GM10847 (cell line): ENCODE measurements around the gene UCHL5.

ENCODE experiments used
- POLR2A ChIP-seq: IDR thresholded peaks from 2 replicates; pipeline ENCODE4 v1.6.1; 2011; ENCODE audit not compliant: insufficient read length; ENCODE audit errors: extremely low read depth

Gene UCHL5

GRCh38 chr1:193077991-193078390, 18.8 kb upstream of the UCHL5 start:
- TF ChIP-seq POLR2A: no peak

DNA sequence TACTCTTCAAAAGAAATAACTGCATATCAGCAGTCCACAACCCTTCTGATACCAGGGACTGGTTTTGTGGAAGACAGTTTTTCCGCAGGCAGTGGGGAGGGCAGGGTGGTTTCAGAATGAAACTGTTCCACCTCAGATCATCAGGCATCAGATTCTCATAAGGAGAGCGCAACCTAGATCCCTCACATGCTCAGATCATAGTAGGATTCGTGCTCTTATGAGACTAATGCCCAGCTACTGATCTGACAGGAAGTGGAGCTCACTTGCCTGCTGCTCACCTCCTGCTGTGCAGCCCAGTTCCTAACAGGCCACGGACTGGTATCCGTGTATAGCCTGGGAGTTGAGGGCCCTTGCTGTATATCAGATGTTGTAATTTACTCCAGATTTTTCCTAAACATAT, 11.8 kb upstream of the UCHL5 start:
- no peak for TF ChIP-seq POLR2A

DNA sequence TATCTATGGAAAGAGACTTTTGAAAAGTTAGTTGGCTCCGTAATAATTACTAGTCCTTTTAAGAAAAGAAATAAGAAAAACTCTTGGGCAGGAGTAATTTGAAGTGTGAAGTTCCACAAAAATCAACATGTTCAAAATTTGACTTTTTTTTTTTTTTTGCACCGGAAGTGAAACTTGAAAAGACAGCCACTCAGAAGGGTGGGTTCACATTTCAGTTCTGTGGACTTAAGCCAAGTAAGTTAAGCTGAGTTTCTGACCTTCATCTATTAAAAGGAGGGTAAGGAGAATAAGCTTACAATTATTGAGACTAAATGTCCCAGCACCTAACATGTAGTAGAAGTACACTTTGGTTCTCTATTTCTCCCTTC, 11.2 kb upstream of the UCHL5 start:
- no peak for TF ChIP-seq POLR2A

- no peak for TF ChIP-seq POLR2A
Measured at GRCh38 chr1:193069748-193070385, 10.7 kb upstream of the UCHL5 start.

DNA sequence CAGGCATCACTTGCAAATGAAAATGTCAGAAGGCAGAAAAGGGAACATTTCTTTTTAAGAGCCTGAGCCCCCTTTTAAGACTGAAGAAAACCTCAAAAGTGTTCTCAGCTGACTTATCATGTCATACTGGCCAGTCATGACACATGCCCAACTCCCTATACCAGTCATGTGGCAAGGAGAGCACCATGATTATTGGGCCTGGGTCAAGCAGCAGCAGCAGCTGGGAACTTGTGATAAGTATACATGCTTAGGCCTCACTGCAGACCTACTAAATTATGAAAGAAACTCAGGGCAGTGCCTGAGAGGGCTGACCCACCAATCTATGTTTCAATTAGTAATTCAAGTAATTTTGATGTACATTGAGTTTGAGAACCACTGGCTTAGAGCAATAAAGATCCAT, 8.9 kb upstream of the UCHL5 start:
- no peak for TF ChIP-seq POLR2A

GRCh38 chr1:193066606-193067005, 7.4 kb upstream of the UCHL5 start:
- no peak for TF ChIP-seq POLR2A

DNA sequence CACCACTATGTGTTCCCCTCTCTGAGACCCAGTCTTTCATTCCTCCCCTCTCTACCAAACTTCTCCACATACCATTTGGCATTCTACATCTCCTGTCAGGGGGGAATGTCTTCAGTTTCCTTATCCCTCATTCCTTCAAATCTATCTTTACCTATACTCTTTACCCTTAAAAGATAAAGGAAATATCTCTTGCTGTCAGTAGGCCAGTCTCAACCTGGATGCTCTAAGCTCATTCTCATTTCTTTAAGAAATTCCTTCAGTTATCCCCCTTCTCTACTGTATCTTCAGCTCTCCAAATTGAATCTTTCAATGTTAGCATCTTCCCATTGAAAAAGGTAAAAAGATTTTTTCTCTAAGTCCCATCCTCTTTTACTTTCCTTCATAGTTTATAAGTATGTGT, 6.8 kb upstream of the UCHL5 start:
- no peak for TF ChIP-seq POLR2A

- TF ChIP-seq POLR2A: no peak
Measured at GRCh38 chr1:193062698-193063463, 3.7 kb upstream of the UCHL5 start.

DNA sequence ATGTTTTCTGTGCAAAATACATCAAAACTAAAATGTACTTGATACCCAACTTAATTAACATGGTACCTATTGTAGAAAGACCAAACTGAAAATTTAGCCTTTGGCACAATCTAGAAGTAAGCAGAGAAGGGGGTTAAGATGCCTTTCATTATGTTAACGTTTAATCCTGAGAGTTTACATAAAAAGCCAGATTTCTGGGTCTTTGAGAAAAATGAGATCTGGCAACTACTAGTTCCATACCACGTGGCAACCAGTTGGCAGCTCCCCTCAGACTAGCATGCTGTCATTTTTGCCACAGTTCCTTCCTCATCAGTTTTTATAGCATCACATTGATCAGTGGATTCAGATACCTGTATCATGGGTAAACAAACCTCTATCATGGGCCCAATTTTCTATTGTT, 1.8 kb upstream of the UCHL5 start:
- TF ChIP-seq POLR2A: no peak

GRCh38 chr1:193060406-193060805, 1.2 kb upstream of the UCHL5 start:
- TF ChIP-seq POLR2A: no peak

DNA sequence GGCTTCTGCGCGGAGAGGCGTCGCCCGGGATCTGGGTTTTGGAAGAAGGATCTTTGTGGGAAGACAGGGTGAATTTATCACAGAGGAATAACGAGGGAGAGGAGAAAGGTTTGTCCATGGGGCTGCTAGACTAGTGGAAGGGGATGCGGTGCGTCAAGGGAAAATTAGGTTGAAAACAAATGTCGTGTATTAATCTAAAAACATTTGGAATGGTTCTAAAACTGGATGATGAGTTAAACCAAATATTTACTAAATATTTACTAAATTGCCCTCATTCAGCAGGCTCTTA, 899 bp upstream of the UCHL5 start:
- TF ChIP-seq POLR2A: no peak

DNA sequence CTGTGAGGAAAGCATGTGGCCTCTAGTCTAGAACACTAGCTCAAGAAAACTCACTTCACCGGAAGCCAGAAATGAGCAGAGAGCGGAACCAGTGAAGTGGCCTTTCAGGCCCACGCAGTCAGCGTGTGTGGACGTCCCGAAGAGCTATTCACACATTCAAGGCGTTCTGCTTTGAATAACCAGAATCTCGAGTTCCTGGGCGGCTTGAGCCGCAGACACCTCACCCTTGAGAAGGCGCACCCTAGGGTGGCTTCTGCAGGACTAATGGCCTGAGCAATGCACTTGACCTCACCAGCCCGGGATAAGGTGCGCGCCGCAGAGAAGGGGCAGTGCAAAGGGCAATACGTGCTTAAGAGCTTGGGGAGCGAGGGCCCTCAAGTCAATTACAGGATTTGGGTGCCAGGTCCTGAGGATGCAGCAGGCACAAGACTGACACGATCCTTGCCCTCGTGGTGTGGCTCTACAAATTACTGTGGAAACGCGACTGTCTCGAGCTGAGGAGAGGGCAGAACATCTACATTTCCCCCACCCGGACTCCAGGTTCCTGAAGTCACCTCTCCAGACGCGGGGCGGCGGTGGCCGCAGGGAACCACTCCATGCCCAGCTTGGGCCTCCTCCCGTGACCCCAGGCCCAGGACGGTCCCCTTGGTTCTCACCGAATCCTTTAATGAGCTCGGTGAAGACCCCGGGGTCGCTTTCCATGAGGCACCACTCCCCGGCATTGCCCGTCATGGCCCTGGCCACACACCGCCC, 455 bp downstream of the UCHL5 start:
- peak; percentile 53 for TF ChIP-seq POLR2A

GRCh38 chr1:193054169-193054675, 4.9 kb downstream of the UCHL5 start:
- TF ChIP-seq POLR2A: no peak

- TF ChIP-seq POLR2A: no peak
Measured at GRCh38 chr1:193042766-193043691, 16.1 kb downstream of the UCHL5 start.

GRCh38 chr1:193040011-193040410, 19.1 kb downstream of the UCHL5 start:
- no peak for TF ChIP-seq POLR2A
